CD4-positive, alpha-beta memory T cell (primary cell): Measurements from ENCODE around the gene S100A1. TPM values are rescaled to one million over a fixed set of nuclear protein-coding genes. Genes with fewer than 3 reads are reported as not detected.

Source experiments
- polyA plus RNA-seq, 2 donors: library from polyadenylated mRNA; unstranded; fragments of 300-500 nt; fragmentation: Illumina TruSeq; gene quantifications; one replicate each; pipeline ENCODE4 v1.2.3, GENCODE V29; 2021
- total RNA-seq, 2 experiments: library from RNA; stranded (reverse); gene quantifications; one replicate each; pipeline ENCODE4 v1.2.3, GENCODE V29; 2021

Gene S100A1
- total and polyA plus RNA-seq, 4 experiments from 2014 or later = not detected

Other genes with a start within 250 kb of the S100A1 start
- under 1 TPM in 1 of 2 experiments, not detected in 1; 0.73 TPM for gene S100A8, start 237.4 kb upstream of the S100A1 start, total RNA-seq
- gene S100A8, start 237.4 kb upstream of the S100A1 start, polyA plus RNA-seq = 1 to 10 TPM; 1.6 to 4.0 TPM
- gene S100A7A, start 211.9 kb upstream of the S100A1 start, total RNA-seq = not detected
- gene S100A7A, start 211.9 kb upstream of the S100A1 start, polyA plus RNA-seq = not detected
- gene S100A7, start 167.8 kb upstream of the S100A1 start, total RNA-seq = not detected
- gene S100A7, start 167.8 kb upstream of the S100A1 start, polyA plus RNA-seq = not detected
- 100 to 1,000 TPM; 342 to 356 TPM for gene S100A6, start 92.4 kb upstream of the S100A1 start, total RNA-seq
- gene S100A6, start 92.4 kb upstream of the S100A1 start, polyA plus RNA-seq = 100 to 1,000 TPM; 848 to 918 TPM
- 1 to 10 TPM in 1 of 2 experiments, under 1 TPM in 1; 0.93 to 1.8 TPM for gene S100A5, start 87.5 kb upstream of the S100A1 start, total RNA-seq
- gene S100A5, start 87.5 kb upstream of the S100A1 start, polyA plus RNA-seq = 1 to 10 TPM in 1 of 2 donors, not detected in 1; 1.5 TPM
- gene S100A4, start 82.6 kb upstream of the S100A1 start, total RNA-seq = 100 to 1,000 TPM; 329 to 346 TPM
- gene S100A4, start 82.6 kb upstream of the S100A1 start, polyA plus RNA-seq = 1,000 to 10,000 TPM; 2,886 to 3,815 TPM
- gene S100A3, start 79.2 kb upstream of the S100A1 start, total RNA-seq = not detected
- not detected for gene S100A3, start 79.2 kb upstream of the S100A1 start, polyA plus RNA-seq
- gene S100A2, start 62.6 kb upstream of the S100A1 start, total RNA-seq = under 1 TPM in 1 of 2 experiments, not detected in 1; 0.87 TPM
- gene S100A2, start 62.6 kb upstream of the S100A1 start, polyA plus RNA-seq = 1 to 10 TPM; 1.0 to 1.7 TPM
- gene S100A16, start 15.3 kb upstream of the S100A1 start, total RNA-seq = not detected
- not detected for gene S100A16, start 15.3 kb upstream of the S100A1 start, polyA plus RNA-seq
- gene S100A14, start 12.1 kb upstream of the S100A1 start, total RNA-seq = not detected
- not detected for gene S100A14, start 12.1 kb upstream of the S100A1 start, polyA plus RNA-seq
- 1 to 10 TPM; 4.3 to 5.2 TPM for gene S100A13, start 929 bp upstream of the S100A1 start, total RNA-seq
- under 1 TPM in 1 of 2 donors, not detected in 1; 0.56 TPM for gene S100A13, start 929 bp upstream of the S100A1 start, polyA plus RNA-seq
- 100 to 1,000 TPM; 144 to 149 TPM for gene CHTOP, start 5.6 kb downstream of the S100A1 start, total RNA-seq
- gene CHTOP, start 5.6 kb downstream of the S100A1 start, polyA plus RNA-seq = 10 to 100 TPM; 42.2 to 75.5 TPM
- 10 to 100 TPM; 26.4 to 28.2 TPM for gene SNAPIN, start 30.3 kb downstream of the S100A1 start, total RNA-seq
- 10 to 100 TPM; 74.4 to 85.6 TPM for gene SNAPIN, start 30.3 kb downstream of the S100A1 start, polyA plus RNA-seq
- gene ILF2, start 42.6 kb downstream of the S100A1 start, total RNA-seq = 10 to 100 TPM; 82.3 to 87.8 TPM
- 100 to 1,000 TPM; 136 to 200 TPM for gene ILF2, start 42.6 kb downstream of the S100A1 start, polyA plus RNA-seq
- gene NPR1, start 50.3 kb downstream of the S100A1 start, total RNA-seq = not detected
- not detected for gene NPR1, start 50.3 kb downstream of the S100A1 start, polyA plus RNA-seq
- 10 to 100 TPM; 49.1 to 53.0 TPM for gene INTS3, start 99.6 kb downstream of the S100A1 start, total RNA-seq
- 10 to 100 TPM in 1 of 2 donors, 1 to 10 TPM in 1; 8.1 to 12.5 TPM for gene INTS3, start 99.6 kb downstream of the S100A1 start, polyA plus RNA-seq
- gene SLC27A3, start 147.0 kb downstream of the S100A1 start, total RNA-seq = 10 to 100 TPM; 18.2 to 20.5 TPM
- 1 to 10 TPM; 7.9 to 9.2 TPM for gene SLC27A3, start 147.0 kb downstream of the S100A1 start, polyA plus RNA-seq